Peyer's patch (tissue), 4 donors: ENCODE data around the gene CLEC4D.

Experiments used
- POLR2A ChIP-seq, 2 donors: fragments of 450-650 bp; IDR thresholded peaks; one replicate each; pipeline ENCODE4 v1.5.1; 2017; ENCODE audit warnings: antibody characterized with exemption in 2 of 2, mild to moderate bottlenecking in 2 of 2, moderate library complexity in 2 of 2
- TF ChIP-seq, protein P1 (sequence below), 6 experiments: fragments of 450-650 bp in 4 of 6; fragments of 200-600 bp in 2 of 6; sonication (generic) in 1 of 6; IDR thresholded peaks; one replicate each; pipeline ENCODE4 v1.5.1; 2017 to 2019; ENCODE audit warnings: antibody characterized with exemption in 6 of 6, mild to moderate bottlenecking in 3 of 6, moderate library complexity in 1 of 6

DNA sequence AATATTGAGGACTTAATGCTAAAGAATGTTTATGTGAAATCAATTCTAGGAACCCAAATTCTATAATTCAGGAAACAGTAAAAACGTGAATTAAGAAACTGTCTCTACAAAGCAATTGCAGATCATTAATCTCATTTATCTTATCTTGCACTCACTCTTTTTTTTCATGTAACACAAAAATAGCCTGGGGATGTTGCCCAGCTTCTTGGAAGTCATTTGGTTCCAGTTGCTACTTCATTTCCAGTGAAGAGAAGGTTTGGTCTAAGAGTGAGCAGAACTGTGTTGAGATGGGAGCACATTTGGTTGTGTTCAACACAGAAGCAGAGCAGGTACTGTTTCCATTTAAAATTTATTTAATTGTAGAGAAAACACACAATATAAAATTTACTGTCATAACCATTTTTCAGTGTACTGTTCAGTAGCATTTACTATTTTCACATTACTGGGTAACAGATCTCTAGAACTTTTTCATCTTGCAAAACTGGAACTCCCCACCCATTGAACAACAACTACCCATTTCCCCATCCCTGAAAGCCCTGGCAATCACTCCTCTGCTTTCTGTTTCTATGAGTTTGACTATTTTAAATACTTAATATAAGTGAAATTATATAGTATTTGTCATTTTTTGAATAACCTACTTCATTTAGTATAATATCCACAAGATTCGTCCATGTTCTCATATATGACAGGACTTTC, 47.9 kb upstream of the CLEC4D start:
- TF ChIP-seq, protein P1, sequence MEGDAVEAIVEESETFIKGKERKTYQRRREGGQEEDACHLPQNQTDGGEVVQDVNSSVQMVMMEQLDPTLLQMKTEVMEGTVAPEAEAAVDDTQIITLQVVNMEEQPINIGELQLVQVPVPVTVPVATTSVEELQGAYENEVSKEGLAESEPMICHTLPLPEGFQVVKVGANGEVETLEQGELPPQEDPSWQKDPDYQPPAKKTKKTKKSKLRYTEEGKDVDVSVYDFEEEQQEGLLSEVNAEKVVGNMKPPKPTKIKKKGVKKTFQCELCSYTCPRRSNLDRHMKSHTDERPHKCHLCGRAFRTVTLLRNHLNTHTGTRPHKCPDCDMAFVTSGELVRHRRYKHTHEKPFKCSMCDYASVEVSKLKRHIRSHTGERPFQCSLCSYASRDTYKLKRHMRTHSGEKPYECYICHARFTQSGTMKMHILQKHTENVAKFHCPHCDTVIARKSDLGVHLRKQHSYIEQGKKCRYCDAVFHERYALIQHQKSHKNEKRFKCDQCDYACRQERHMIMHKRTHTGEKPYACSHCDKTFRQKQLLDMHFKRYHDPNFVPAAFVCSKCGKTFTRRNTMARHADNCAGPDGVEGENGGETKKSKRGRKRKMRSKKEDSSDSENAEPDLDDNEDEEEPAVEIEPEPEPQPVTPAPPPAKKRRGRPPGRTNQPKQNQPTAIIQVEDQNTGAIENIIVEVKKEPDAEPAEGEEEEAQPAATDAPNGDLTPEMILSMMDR (IDR thresholded peaks at IDR 0.05): no peak
- TF ChIP-seq POLR2A (IDR thresholded peaks at IDR 0.05): no peak
